Upper lobe of left lung (tissue), 4 donors: ENCODE measurements around the gene RAX2.

Experiments used
- CTCF ChIP-seq, 6 experiments: fragments of 450-650 bp in 4 of 6; fragments of 200-600 bp in 2 of 6; sonication (generic) in 2 of 6; IDR thresholded peaks; one replicate each; pipeline ENCODE4 v1.5.1; 2016 to 2019; ENCODE audit warnings: antibody characterized with exemption in 6 of 6
- EP300 ChIP-seq, 4 donors: sonication (generic); formaldehyde crosslinking; IDR thresholded peaks; one replicate each; pipeline ENCODE4 v1.5.1; 2017; ENCODE audit warnings: antibody characterized with exemption in 4 of 4, control low read depth in 2 of 4
- POLR2AphosphoS5 ChIP-seq, 2 donors: sonication (generic); formaldehyde crosslinking; IDR thresholded peaks; one replicate each; pipeline ENCODE4 v1.5.1; 2017; ENCODE audit warnings: antibody characterized with exemption in 2 of 2

DNA sequence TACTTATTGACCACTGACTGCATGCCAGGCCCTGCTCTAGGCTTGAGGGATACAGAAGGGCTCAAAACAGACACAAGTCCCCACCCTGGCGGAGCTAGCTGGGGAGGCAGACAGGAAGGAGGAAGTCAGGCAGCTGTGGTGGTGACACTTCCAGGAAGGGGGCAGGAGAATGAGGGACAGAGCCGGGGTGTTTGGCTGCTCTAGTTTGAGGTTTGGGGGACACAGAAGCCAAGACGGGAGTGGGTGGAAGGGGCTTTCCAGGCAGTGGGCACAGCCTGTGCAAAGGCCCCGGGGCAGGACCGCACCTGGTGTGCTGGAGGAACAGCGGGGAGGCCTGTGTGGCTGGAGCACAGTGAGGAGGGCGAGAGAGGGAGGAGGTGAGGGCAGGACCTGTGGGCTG lies 5.5 kb downstream of the RAX2 start:
- TF ChIP-seq CTCF (IDR thresholded peaks at IDR 0.05) (no peak), POLR2AphosphoS5 (IDR thresholded peaks at IDR 0.05) (no peak), EP300 (IDR thresholded peaks at IDR 0.05) (no peak)
